ENCODE results near the gene KIF6.

DNA sequence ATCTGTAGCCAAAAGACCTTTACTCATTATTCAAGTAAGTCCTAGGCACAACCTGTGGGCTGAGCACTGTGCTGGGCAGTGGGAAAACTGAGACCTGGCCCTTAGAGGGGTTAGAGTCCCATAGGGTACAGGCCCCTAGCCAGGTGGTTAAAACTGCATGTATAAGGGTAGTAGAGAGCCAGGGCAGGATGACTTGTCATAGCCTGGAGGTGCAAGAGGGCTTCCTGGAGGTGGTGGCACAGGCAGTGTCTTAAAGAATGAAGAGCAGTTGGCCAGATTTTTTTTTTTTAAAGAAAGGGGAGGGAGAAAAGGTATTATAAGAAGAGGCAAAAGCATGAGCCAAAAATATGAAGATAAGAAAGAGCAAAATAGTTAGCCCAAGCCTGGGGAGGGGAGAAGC lies 226.2 kb downstream of the KIF6 start:
- TF ChIP-seq POLR2AphosphoS5 (IDR thresholded peaks at IDR 0.05; ENCODE audit: insufficient read depth in 1 of 2, low read depth in 1 of 2) (no peak), CTCF (IDR thresholded peaks at IDR 0.05) (no peak), POLR2A (IDR thresholded peaks at IDR 0.05) (no peak)
